DMS79 treated with DMSO at 0.1 percent for 48 hours (cell line): ENCODE results near the gene F2RL1.
"Not testable (repeated sequence)": the region's sequence is repeated elsewhere in the genome, so short reads cannot be mapped to it uniquely, and the experiment has no call there.

Experiments used
- DNase-seq: peaks from one replicate; lab custom pipeline; 2025; lab: John Stamatoyannopoulos, UW

F2RL1 gene

GRCh38 chr5:76805821-76806505, 12.9 kb upstream of the F2RL1 start:
- no peak for DNase-seq

- no peak for DNase-seq
These were observed 11.5 kb upstream of the F2RL1 start for GRCh38 chr5:76807296-76807695.

GRCh38 chr5:76808141-76808691, 10.6 kb upstream of the F2RL1 start:
- no peak for DNase-seq

DNA sequence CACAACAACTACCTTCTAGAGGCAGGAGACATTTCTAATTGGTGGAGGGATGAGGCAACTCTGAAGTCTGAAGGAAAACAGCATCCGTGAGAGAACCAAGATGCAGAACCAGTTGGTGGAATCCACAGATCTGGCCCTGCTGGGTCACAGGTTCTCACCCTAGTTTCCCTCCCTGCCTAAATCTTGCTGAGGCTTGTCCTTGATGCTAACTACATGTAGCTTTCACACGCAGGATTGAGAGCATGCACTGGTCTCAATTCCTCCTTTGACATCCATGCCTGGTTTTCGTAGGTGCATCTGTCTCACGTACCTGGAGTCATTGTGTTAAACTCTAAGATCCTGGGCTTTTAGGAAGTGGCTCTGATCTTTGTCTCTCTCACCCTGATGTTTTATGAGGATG, 9.7 kb upstream of the F2RL1 start:
- DNase-seq, result no peak

GRCh38 chr5:76810236-76810635, 8.6 kb upstream of the F2RL1 start:
- no peak for DNase-seq

DNA sequence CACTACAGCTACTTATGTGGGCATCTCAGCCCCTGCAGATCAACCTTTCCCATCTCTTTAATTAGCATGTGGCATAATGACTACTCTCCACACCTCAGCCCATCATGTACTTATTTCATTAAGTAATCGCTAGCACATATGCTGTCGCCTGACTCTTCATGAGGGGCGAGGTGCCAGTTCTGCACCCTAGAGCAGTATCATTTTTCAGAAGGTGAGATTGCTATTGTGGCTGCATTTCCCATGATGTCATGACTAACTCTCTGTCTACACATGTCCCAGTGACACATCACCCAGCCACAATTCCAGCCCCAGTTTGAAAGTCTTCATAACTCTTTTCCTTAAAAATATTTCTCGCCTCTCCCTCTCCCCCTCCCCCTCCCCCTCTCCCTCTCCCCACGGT, 7.6 kb upstream of the F2RL1 start:
- no peak for DNase-seq

GRCh38 chr5:76812209-76812608, 6.6 kb upstream of the F2RL1 start:
- not testable (repeated sequence) for DNase-seq

DNA sequence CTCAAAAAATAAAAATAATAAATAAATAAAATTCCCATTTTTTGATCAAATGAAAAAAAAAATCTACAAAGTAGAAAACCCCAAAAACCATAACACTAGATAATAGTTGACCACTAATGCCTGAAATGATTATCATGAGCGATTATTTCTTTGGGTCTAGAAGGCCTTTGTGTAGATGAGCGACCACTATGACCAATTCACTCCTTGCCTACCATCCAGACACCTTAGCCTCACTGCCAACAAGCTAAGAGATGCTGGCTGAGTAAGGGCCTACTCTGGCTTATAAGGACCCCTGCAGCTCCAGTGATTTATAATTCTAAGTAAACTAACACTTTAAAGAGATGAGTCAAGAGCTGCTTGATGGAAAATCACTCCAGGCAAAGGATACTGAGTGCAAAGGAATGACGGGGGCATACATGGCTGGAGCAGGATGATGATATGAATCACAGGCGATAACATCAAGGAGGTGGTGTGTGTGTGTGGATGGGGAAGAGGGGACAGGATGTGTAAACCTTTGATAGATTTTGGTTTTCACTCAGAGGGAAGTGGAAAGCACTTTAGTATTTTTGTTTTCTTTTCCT, 4.8 kb upstream of the F2RL1 start:
- DNase-seq, result no peak

DNA sequence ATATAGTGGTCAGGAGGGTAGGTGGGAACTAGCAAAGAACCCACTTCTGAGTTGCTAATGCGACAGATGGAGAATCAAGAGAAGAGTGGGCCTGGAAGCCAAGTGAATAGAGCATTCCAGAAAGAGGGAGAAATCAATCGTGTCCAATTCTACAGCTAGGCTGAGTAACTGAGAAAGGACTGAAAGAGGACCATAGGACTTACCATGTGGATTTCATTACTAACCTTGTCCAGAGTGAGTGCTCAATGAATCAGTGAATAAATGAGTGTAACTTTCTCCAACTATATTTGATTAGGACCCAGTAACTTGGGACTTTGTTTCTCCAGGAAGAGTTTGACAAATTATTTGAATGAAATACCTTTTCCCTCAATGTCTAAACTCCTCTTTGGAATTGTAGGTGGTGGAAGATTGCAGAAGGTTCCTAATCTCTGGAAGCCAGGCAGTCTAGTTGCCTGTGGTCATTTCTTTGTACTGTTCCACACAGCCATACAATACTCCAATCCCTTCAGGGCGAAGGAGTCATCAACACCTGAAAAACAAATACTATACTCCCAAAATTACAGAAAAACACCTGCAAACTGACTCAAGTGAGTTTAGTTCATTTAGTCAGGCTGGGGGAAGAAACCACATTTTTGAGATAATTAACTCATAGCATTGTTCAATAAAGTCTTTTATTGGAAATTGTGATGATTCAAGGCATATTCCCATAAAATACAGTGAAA, 2.6 kb upstream of the F2RL1 start:
- DNase-seq, result no peak

- DNase-seq, result no peak
These were observed 1.2 kb downstream of the F2RL1 start for GRCh38 chr5:76819851-76820525.

DNA sequence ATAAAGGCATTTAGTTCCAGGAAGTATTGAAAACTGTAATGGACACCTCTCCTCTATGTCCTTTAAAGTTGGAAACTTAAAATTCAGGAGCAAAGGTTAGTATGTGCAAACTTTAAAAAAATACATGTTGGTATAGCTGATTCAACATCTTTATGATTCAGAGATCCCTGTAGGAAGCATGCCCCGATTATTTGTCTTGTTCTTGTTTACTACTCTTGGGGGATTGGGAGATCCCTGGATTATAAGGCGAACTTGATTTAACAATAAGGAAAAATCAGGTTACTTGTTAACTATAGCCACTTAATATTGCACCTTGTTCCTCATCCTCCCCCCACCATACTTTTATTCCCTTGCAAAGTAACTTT, 1.7 kb downstream of the F2RL1 start:
- no peak for DNase-seq

GRCh38 chr5:76821136-76821535, 2.3 kb downstream of the F2RL1 start:
- no peak for DNase-seq

- DNase-seq, result not testable (repeated sequence)
These were observed 3.4 kb downstream of the F2RL1 start for GRCh38 chr5:76822105-76822731.

GRCh38 chr5:76826416-76826815, 7.6 kb downstream of the F2RL1 start:
- DNase-seq, result not testable (repeated sequence)

DNA sequence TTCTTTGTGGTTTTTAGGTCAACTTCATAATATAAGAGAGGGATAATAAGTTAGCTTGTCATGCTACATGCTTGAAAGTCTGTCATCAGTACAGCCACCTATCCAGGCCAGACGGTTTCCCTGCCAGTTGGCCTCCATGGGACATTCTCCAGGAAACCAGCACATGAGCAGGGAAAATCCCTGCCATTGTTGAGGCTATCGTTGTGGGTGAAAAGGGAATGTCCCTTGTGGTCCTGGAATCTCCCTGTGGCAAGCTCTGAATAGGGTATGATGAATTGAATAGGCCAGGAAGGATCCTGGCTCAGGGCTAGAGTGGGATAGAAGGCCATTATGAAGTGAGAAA, 12.3 kb downstream of the F2RL1 start:
- DNase-seq, result no peak

- DNase-seq, result no peak
These were observed 17.4 kb downstream of the F2RL1 start for GRCh38 chr5:76836181-76836580.

- no peak for DNase-seq
These were observed 17.8 kb downstream of the F2RL1 start for GRCh38 chr5:76836585-76836984.

- DNase-seq, result no peak
These were observed 19.8 kb downstream of the F2RL1 start for GRCh38 chr5:76838481-76839261.

- DNase-seq, result no peak
These were observed 22.5 kb downstream of the F2RL1 start for GRCh38 chr5:76841361-76841760.

DNA sequence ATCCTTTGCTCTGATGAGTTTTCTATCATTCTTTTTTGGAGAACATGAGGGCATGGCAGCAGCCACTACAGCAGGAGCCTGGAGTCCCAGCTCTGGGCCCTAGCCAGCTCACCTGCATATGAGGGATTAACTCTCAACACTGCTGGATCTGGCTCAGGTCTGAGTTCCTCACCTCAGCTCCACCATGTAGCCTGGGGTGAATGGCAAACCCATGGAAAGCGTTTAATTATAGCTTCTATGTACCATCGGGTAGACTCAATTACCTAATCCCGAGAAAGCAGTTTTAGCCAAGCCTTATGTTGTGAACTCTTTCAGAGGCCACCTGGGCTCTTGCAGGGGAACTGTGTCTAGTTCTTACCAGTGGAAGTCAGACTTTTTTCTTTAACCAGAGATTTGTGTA, 27.1 kb downstream of the F2RL1 start:
- no peak for DNase-seq
